Mucosa of stomach (tissue), 1 donor: ENCODE data around the gene SLC43A3.
"Not testable (repeated sequence)": the region's sequence is repeated elsewhere in the genome, so short reads cannot be mapped to it uniquely, and the experiment has no call there.

Source experiments
- H3K27me3 ChIP-seq: one replicate; pipeline ENCODE4 v1.7.0; 2013; ENCODE audit warnings: mild to moderate bottlenecking, low read length; ENCODE audit not compliant: control insufficient read depth, insufficient read depth
- H3K36me3 ChIP-seq: one replicate; pipeline ENCODE4 v1.7.0; 2013; ENCODE audit warnings: low read length; ENCODE audit not compliant: control insufficient read depth, insufficient read depth
- H3K4me1 ChIP-seq: one replicate; pipeline ENCODE4 v1.7.0; 2013; ENCODE audit warnings: mild to moderate bottlenecking, low read length; ENCODE audit not compliant: control insufficient read depth, insufficient read depth
- H3K4me3 ChIP-seq: one replicate; pipeline ENCODE4 v1.7.0; 2013; ENCODE audit warnings: low read length
- H3K9ac ChIP-seq: one replicate; pipeline ENCODE4 v1.7.0; 2013; ENCODE audit warnings: mild to moderate bottlenecking, low read length, moderate library complexity
- H3K9me3 ChIP-seq: one replicate; pipeline ENCODE4 v1.7.0; 2013; ENCODE audit warnings: mild to moderate bottlenecking, low read length, moderate library complexity; ENCODE audit not compliant: control insufficient read depth
- donor health status: Pancreatic carcinoma.

Gene SLC43A3

DNA sequence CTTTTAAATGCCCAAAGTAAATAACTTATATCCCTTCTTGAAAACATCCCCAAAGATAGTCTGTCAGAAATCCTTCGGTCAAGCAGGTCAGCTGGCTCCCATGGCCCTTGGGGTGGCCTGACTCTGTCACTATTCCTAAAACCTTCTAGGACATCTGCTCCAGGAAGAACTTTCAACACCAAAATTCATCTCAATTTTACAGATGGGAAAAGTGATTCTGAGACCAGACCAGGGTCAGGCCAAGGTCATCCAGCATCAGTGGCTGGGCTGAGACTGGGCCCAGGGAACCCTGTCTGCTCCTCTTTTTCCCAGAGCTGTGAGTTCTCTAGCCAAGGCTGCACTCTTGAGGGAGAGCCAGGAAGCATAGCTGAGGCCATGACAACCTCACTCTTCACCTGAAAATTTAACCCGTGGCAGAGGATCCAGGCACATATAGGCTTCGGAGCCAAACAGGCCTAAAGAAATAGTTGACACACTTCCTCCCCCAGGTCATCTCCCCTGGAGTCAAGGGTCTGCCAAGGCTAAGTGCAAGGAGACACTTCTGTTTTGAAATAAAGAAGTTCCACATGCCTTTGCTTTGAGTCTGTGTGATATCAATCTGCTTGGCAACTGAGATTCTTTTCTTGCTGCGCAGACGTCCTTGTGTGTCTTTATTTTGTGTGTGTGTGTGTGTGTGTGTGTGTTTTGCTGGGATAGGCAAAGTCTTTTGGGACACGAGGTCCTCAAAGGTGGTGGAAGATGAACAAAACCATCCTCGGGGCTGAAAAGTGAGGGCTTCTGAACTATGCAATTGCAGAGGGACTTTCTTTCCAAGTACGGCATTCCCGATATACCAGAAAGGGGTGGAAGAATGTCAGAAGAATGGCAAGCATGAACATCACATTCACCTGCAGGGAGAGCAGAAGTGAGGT, 19.7 kb downstream of the SLC43A3 start:
- Histone ChIP-seq H3K4me3 (no peak overlapping the region), H3K4me1 (no peaks in the 10 kb centered on the region), H3K27me3 (no peaks in the 10 kb centered on the region), H3K36me3 (no peaks in the 10 kb centered on the region), H3K9ac (no peak overlapping the region), H3K9me3 (no peaks in the 10 kb centered on the region)

DNA sequence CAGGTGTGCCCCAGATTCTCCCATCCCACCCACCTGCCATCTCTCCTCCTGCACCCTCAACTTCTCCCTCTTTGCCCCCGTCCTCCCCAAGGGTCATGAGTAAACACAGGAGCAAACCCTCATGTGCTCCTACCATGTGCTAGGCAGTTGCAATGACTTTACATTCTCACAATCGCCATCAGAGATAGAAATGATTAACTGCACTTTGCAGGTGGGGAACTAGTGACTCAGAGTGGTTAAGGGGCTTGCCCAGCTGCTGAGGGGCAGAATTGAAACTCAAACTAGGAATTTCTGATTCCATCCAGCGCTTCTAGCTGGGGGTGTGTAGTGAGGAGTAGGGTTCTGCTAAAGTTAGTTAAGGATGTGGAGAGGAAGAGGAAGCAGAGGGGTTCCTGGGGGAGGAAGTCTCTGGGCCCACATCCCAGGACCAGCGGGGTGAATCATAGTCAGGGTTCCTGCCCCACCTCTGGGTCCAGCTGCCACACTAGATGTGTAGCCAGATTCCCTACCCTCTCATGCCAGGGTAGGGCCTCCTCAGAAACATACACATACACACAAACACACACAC, 20.5 kb downstream of the SLC43A3 start:
- Histone ChIP-seq H3K36me3 (no peaks in the 10 kb centered on the region), H3K4me3 (no peak overlapping the region), H3K4me1 (no peaks in the 10 kb centered on the region), H3K9ac (no peak overlapping the region), H3K27me3 (no peaks in the 10 kb centered on the region), H3K9me3 (no peaks in the 10 kb centered on the region)

DNA sequence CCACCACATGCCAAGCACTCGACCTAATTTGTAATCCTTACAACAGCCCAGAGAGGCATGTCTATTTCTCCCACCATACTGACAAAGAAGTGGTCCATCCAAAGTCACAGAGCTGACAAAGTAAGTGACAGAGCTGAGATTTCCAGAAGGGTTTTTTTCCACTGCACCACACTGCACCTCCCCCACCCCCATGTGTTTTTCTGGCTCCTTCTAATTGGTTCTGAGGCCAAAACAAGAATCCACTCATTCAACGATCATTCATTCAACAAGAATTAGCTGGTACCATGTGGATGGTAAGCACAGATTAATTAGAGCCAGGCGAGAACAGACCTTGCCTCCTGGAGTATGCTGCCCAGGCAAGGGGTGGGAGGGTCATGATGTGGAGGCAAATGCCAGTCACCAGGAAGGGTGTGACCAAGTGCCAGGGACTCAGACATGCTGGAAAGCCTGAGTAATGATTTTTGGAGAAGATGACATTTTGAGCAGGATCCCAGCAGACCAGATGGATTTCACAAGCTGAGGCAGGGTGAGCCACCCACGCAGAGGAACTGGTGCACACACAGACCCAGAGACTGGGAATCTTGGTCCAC, 21.6 kb downstream of the SLC43A3 start:
- H3K4me3 ChIP-seq: no peak overlapping the region
- no peaks in the 10 kb centered on the region for H3K9me3 ChIP-seq
- no peaks in the 10 kb centered on the region for H3K36me3 ChIP-seq
- no peaks in the 10 kb centered on the region for H3K4me1 ChIP-seq
- no peak overlapping the region for H3K9ac ChIP-seq
- H3K27me3 ChIP-seq: no peaks in the 10 kb centered on the region

DNA sequence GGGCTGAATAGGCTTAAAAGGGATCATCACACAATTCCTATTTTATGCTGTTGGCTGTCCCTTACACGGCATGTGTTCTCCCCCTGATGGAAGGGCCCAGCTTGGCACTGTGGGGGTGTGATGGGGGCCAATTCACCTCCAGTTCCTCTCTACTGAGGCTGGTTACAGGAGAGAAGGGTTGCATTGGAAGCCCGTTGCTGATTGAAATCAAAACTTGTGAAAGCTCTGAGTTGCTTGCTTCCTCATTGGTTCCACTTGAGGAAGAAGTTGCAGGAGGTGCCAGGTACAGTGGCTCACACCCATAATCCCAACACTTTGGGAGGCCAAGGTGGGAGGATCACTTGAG, 23.1 kb downstream of the SLC43A3 start:
- Histone ChIP-seq H3K9me3 (no peaks in the 10 kb centered on the region), H3K9ac (no peak overlapping the region), H3K4me1 (no peaks in the 10 kb centered on the region), H3K4me3 (no peak overlapping the region), H3K36me3 (no peaks in the 10 kb centered on the region), H3K27me3 (no peaks in the 10 kb centered on the region)

DNA sequence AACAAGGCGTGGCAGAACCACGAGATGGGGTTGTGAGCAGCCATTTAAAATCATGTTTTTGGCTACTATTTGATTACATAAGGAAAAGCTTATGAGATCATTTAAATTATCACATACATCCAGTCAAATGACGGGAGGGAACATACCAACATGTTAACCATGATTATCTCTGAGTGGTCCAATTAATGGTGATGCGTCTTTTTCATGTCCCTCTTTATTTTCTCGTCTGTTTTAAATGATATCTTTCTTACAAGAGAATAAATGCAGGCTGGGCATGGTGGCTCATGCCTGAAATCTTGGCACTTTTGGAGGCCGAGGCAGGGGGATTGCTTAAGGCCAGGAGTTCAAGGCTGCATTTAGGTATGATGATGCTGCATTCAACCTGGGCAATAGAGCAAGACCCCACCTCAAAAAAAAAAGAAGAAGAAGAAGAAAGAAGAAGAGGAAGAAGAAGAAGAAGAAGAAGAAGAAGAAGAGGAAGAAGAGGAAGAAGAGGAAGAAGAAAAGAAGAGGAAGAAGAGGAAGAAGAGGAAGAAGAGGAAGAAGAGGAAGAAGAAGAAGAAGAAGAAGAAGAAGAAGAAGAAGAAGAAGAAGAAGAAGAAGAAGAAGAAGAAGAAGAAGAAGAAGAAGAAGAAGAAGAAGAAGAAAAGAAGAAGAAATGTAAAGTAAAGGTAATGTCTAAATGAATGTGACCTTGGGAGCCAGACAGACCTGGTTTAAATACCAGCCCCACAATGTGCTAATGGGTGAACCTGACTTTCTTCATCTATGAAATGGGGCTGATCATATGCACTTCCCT, 23.7 kb downstream of the SLC43A3 start:
- H3K36me3 ChIP-seq, H3K4me1 ChIP-seq, H3K9me3 ChIP-seq, H3K27me3 ChIP-seq, H3K9ac ChIP-seq, H3K4me3 ChIP-seq: not testable (repeated sequence)

DNA sequence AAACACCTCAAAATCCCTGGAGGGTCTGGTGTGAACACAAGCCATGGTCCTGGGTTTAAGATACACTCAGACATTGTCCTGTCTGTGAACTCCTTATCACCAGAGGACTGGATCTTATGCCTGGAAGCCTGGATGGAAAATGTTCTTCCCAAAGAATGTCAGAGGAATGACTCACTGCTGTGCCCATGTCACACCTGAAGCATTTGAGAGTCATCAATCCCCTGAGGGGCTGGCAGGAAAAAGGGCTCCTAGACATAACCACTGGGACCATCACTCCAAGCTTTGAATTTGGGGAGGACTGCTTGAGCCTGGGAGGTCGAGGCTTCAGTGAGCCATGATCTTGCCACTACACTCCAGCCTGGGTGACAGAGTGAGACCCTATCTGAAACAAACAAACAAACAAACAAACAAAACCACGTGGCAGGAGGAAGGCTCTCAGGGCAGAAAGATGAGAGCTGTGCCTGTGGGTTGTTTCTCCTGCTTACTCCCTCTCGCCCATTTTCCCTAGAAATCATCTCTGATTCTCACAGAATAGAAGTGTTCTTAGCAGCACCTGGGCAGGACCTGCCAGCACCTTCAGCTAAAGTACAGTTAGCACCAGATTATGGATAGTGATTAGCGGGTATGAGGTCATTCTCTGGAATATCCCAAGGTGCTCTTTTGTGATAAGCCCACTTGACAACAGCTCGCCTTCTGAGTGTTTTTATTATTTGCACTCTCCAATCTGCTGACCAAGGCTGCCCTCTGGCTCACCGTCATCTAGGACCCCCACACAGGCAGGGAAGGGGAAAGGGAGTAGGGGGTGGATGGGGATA, 24.5 kb downstream of the SLC43A3 start:
- H3K4me3 ChIP-seq: no peak overlapping the region
- no peak overlapping the region for H3K9ac ChIP-seq
- no peaks in the 10 kb centered on the region for H3K9me3 ChIP-seq
- H3K4me1 ChIP-seq: no peaks in the 10 kb centered on the region
- H3K27me3 ChIP-seq: no peaks in the 10 kb centered on the region
- no peaks in the 10 kb centered on the region for H3K36me3 ChIP-seq

DNA sequence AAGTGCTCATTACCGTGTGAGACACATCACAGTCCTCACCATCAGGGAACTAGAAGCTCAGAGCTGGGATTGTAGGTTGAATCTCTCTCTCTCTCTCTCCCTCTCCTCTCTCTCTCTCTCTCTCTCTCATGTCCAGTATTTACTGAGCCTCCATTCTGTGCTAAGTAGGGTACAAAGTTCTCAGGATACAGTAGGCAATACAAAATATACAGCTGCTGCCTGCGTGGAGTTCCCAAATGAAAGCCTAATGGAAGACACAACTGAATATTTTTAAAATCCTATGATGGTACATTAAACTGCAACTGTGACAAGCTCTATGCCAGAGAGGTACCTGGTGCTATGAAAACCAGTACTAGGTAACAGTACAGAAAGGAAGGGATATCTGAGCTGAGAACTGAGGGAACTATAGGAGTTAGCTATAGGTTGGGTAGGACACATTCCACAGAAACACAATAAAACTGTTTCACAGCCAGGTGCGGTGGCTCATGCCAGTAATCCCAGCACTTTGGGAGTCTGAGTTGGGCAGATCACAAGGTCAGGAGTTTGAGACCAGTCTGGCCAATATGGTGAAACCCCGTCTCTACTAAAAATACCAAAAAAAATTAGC, 26.8 kb downstream of the SLC43A3 start:
- no peaks in the 10 kb centered on the region for H3K4me1 ChIP-seq
- H3K9ac ChIP-seq: no peak overlapping the region
- no peaks in the 10 kb centered on the region for H3K9me3 ChIP-seq
- no peaks in the 10 kb centered on the region for H3K36me3 ChIP-seq
- no peaks in the 10 kb centered on the region for H3K27me3 ChIP-seq
- H3K4me3 ChIP-seq: no peak overlapping the region

DNA sequence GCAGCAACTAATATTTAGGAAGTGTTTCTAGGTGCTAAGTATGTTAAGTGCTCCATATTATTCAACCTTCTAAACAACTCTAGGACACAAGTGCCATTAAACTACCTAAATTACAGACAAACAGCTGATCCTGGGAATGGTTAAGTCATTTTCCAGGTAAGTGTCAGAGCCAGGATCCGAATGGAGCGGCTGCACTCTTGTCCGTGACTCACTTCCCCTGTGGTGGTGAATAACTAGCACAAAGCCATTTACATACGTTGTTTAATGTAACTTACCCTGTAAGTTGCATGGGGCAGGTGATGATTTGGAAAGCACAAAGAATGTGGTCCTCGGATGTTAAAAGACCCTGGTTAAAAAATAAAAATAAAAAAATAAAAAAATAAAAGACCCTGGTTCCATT, 27.7 kb downstream of the SLC43A3 start:
- no peaks in the 10 kb centered on the region for H3K36me3 ChIP-seq
- no peaks in the 10 kb centered on the region for H3K9me3 ChIP-seq
- H3K9ac ChIP-seq: no peak overlapping the region
- no peaks in the 10 kb centered on the region for H3K4me1 ChIP-seq
- no peaks in the 10 kb centered on the region for H3K27me3 ChIP-seq
- H3K4me3 ChIP-seq: no peak overlapping the region

DNA sequence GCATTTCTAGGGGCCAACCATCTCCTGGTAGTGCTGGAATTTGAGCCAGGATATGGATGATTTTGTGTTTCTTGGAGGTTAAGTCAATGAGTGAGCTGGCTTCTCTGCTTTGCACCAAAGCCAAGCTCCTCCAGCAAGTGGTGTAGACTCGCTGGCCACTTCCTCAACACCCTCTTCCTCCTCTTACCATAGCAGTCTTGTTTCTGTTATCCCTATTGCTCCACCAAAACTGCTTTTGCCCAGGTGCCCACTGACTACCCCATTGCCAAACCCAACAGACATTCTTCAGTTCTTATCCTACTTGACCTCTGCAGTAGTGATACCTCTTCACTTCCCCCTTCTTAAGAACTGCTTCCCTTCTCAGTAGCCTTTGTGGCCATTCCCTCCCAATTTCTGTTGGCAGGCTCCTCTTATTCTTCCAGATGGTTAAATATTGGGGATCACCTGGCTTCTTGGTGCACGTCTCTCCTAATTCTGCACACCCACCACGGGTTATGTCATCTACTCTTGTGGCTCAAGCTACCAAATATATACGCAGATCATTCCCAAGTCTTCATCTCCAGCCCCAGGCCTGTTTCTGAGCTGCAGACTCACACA, 29.4 kb downstream of the SLC43A3 start:
- Histone ChIP-seq H3K36me3 (no peaks in the 10 kb centered on the region), H3K4me3 (no peak overlapping the region), H3K9ac (no peak overlapping the region), H3K27me3 (no peaks in the 10 kb centered on the region), H3K4me1 (no peaks in the 10 kb centered on the region), H3K9me3 (no peaks in the 10 kb centered on the region)

DNA sequence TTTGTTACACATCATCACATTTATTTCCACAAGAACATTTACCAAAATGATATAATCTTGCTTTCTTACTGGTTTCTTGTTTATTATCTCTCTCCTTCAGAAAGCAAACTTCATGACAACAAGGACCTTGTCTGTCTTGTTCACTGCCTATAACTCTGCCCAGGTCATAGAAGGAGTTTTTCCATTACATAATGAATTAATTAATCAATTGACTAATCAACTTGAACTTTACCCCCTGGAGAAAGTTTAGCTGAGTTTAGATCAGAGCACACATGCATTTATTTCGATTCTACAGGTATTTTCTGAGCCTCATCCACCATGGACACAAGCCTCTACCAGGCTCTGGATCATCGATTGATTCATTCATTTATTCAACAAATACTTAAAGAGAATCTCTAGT, 30.2 kb downstream of the SLC43A3 start:
- no peaks in the 10 kb centered on the region for H3K4me1 ChIP-seq
- H3K9me3 ChIP-seq: no peaks in the 10 kb centered on the region
- H3K36me3 ChIP-seq: no peaks in the 10 kb centered on the region
- H3K9ac ChIP-seq: no peak overlapping the region
- no peaks in the 10 kb centered on the region for H3K27me3 ChIP-seq
- no peak overlapping the region for H3K4me3 ChIP-seq
